Naive B cell (primary cell): Measurements from ENCODE around the gene COL12A1. TPM values are rescaled to one million over a fixed set of nuclear protein-coding genes. Genes with fewer than 3 reads are reported as not detected.

Experiments
- ATAC-seq, 2 donors: fragments of 150-1000 bp; cut with Tn5 transposase; 2 replicates each; pipeline ENCODE4 v1.10.0; 2021; ENCODE audit warnings: low read depth in 2 of 2, mild to moderate bottlenecking in 2 of 2, moderate library complexity in 2 of 2
- DNase-seq: peaks from one replicate; pipeline ENCODE4 v3.0.0; 2022
- H3K27ac Mint-ChIP-seq, 6 donors: one replicate each; pipeline ENCODE4 v1.8.0; 2020 to 2022; ENCODE audit warnings: mild to moderate bottlenecking in 6 of 6, mixed read lengths in 6 of 6, moderate library complexity in 5 of 6, inconsistent platforms in 2 of 6
- H3K27me3 Mint-ChIP-seq, 3 donors: one replicate each; pipeline ENCODE4 v1.8.0; 2021 to 2022; ENCODE audit warnings: mixed read lengths in 3 of 3, mild to moderate bottlenecking in 1 of 3
- H3K36me3 Mint-ChIP-seq, 2 donors: one replicate each; pipeline ENCODE4 v1.8.0; 2020 to 2022; ENCODE audit warnings: mixed read lengths in 2 of 2, inconsistent platforms in 1 of 2, mild to moderate bottlenecking in 1 of 2
- H3K4me1 Mint-ChIP-seq, 3 donors: one replicate each; pipeline ENCODE4 v1.8.0; 2020 to 2022; ENCODE audit warnings: mixed read lengths in 3 of 3, inconsistent platforms in 1 of 3, mild to moderate bottlenecking in 1 of 3, moderate library complexity in 1 of 3
- H3K4me3 Mint-ChIP-seq, 8 donors: one replicate each; pipeline ENCODE4 v1.8.0; 2020 to 2022; ENCODE audit warnings: mild to moderate bottlenecking in 8 of 8, mixed read lengths in 8 of 8, moderate library complexity in 8 of 8, inconsistent platforms in 2 of 8
- H3K9me3 Mint-ChIP-seq, 7 donors: one replicate each; pipeline ENCODE4 v1.8.0; 2020 to 2022; ENCODE audit warnings: mixed read lengths in 7 of 7, mild to moderate bottlenecking in 5 of 7, inconsistent platforms in 2 of 7, moderate library complexity in 1 of 7
- polyA plus RNA-seq, 6 donors: library from polyadenylated mRNA; unstranded; fragments of 300-500 nt; fragmentation: Illumina TruSeq; gene quantifications; one replicate each; pipeline ENCODE4 v1.2.3, GENCODE V29; 2021; ENCODE audit warnings: low read depth in 6 of 6

The COL12A1 gene
- polyA plus RNA-seq, 6 donors from 2014 or later = not detected

GRCh38 chr6:75142721-75143120, 63.1 kb downstream of the COL12A1 start:
- H3K27me3 Mint-ChIP-seq = peaks cover 0 to 3% (median 0%) of the 10 kb centered on the region in 3 donors
- H3K4me1 Mint-ChIP-seq = no peaks in the 10 kb centered on the region
- DNase-seq (no peak), ATAC-seq (no peak)
- H3K9me3 Mint-ChIP-seq = no peaks in the 10 kb centered on the region
- no peak overlapping the region for H3K4me3 Mint-ChIP-seq
- no peaks in the 10 kb centered on the region for H3K36me3 Mint-ChIP-seq
- no peak overlapping the region for H3K27ac Mint-ChIP-seq

GRCh38 chr6:75135876-75136275, 70.0 kb downstream of the COL12A1 start:
- H3K36me3 Mint-ChIP-seq = no peaks in the 10 kb centered on the region
- DNase-seq (no peak), ATAC-seq (no peak)
- no peak overlapping the region for H3K4me3 Mint-ChIP-seq
- peaks cover 0 to 5% (median 0%) of the 10 kb centered on the region in 3 donors for H3K27me3 Mint-ChIP-seq
- H3K4me1 Mint-ChIP-seq = no peaks in the 10 kb centered on the region
- H3K9me3 Mint-ChIP-seq = peaks cover 0 to 2% (median 0%) of the 10 kb centered on the region in 7 donors
- no peak overlapping the region for H3K27ac Mint-ChIP-seq

GRCh38 chr6:75135450-75135849, 70.4 kb downstream of the COL12A1 start:
- Mint-ChIP-seq H3K27ac (no peak overlapping the region), H3K4me3 (no peak overlapping the region)

GRCh38 chr6:75130784-75131183, 75.1 kb downstream of the COL12A1 start:
- ATAC-seq = no peak
- Mint-ChIP-seq H3K9me3 (peaks cover 0 to 6% (median 0%) of the 10 kb centered on the region in 7 donors), H3K4me1 (no peaks in the 10 kb centered on the region)

More at GRCh38 chr6:75135450-75135849, 70.4 kb downstream of the COL12A1 start:
- Mint-ChIP-seq H3K4me1 (no peaks in the 10 kb centered on the region), H3K27me3 (peaks cover 0 to 5% (median 0%) of the 10 kb centered on the region in 3 donors), H3K36me3 (no peaks in the 10 kb centered on the region), H3K9me3 (peaks cover 0 to 2% (median 0%) of the 10 kb centered on the region in 7 donors)
- DNase-seq (no peak), ATAC-seq (no peak)

GRCh38 chr6:75128878-75129570, 76.8 kb downstream of the COL12A1 start:
- peaks cover 0 to 4% (median 0%) of the 10 kb centered on the region in 7 donors for H3K9me3 Mint-ChIP-seq
- peaks cover 0 to 4% (median 0%) of the 10 kb centered on the region in 3 donors for H3K27me3 Mint-ChIP-seq
- no peaks in the 10 kb centered on the region for H3K36me3 Mint-ChIP-seq
- ATAC-seq (no peak), DNase-seq (no peak)
- no peaks in the 10 kb centered on the region for H3K4me1 Mint-ChIP-seq
- H3K4me3 Mint-ChIP-seq = no peak overlapping the region
- H3K27ac Mint-ChIP-seq = no peak overlapping the region

More at GRCh38 chr6:75130784-75131183, 75.1 kb downstream of the COL12A1 start:
- Mint-ChIP-seq H3K4me3 (no peak overlapping the region), H3K36me3 (no peaks in the 10 kb centered on the region), H3K27ac (no peak overlapping the region), H3K27me3 (peaks cover 0 to 4% (median 0%) of the 10 kb centered on the region in 3 donors)
- DNase-seq = no peak

GRCh38 chr6:75126518-75126917, 79.3 kb downstream of the COL12A1 start:
- Mint-ChIP-seq H3K4me3 (no peak overlapping the region), H3K36me3 (no peaks in the 10 kb centered on the region), H3K27me3 (peaks cover 0 to 4% (median 0%) of the 10 kb centered on the region in 3 donors), H3K4me1 (no peaks in the 10 kb centered on the region), H3K27ac (no peak overlapping the region), H3K9me3 (peaks cover 0 to 4% (median 0%) of the 10 kb centered on the region in 7 donors)
- ATAC-seq (no peak), DNase-seq (no peak)

- Mint-ChIP-seq H3K36me3 (no peaks in the 10 kb centered on the region), H3K9me3 (peaks cover 0 to 4% (median 0%) of the 10 kb centered on the region in 7 donors), H3K27ac (no peak overlapping the region), H3K4me3 (no peak overlapping the region), H3K4me1 (no peaks in the 10 kb centered on the region), H3K27me3 (peaks cover 0 to 4% (median 0%) of the 10 kb centered on the region in 3 donors)
- DNase-seq (no peak), ATAC-seq (no peak)
Observed at GRCh38 chr6:75124983-75125382, 80.9 kb downstream of the COL12A1 start.

- Mint-ChIP-seq H3K27ac (no peak overlapping the region), H3K27me3 (peaks cover 0 to 4% (median 0%) of the 10 kb centered on the region in 3 donors), H3K9me3 (peaks cover 0 to 5% (median 0%) of the 10 kb centered on the region in 7 donors), H3K4me1 (no peaks in the 10 kb centered on the region), H3K4me3 (no peak overlapping the region), H3K36me3 (no peaks in the 10 kb centered on the region)
- DNase-seq (no peak), ATAC-seq (no peak)
Observed at GRCh38 chr6:75124085-75124484, 81.8 kb downstream of the COL12A1 start.

- no peak overlapping the region for H3K4me3 Mint-ChIP-seq
Observed at GRCh38 chr6:75118925-75119515, 86.8 kb downstream of the COL12A1 start.

GRCh38 chr6:75117701-75118100, 88.2 kb downstream of the COL12A1 start:
- no peak for ATAC-seq
- peaks cover 0 to 3% (median 0%) of the 10 kb centered on the region in 3 donors for H3K27me3 Mint-ChIP-seq
- no peak for DNase-seq
- no peak overlapping the region for H3K4me3 Mint-ChIP-seq
- H3K4me1 Mint-ChIP-seq = no peaks in the 10 kb centered on the region
- H3K9me3 Mint-ChIP-seq = peaks cover 0 to 4% (median 0%) of the 10 kb centered on the region in 7 donors
- no peak overlapping the region for H3K27ac Mint-ChIP-seq
- H3K36me3 Mint-ChIP-seq = no peaks in the 10 kb centered on the region

More at GRCh38 chr6:75118925-75119515, 86.8 kb downstream of the COL12A1 start:
- Mint-ChIP-seq H3K27me3 (peaks cover 0 to 3% (median 0%) of the 10 kb centered on the region in 3 donors), H3K27ac (no peak overlapping the region), H3K4me1 (no peaks in the 10 kb centered on the region), H3K36me3 (no peaks in the 10 kb centered on the region), H3K9me3 (peaks cover 0 to 4% (median 0%) of the 10 kb centered on the region in 7 donors)
- no peak for DNase-seq
- ATAC-seq = no peak

GRCh38 chr6:75116946-75117345, 88.9 kb downstream of the COL12A1 start:
- H3K27ac Mint-ChIP-seq = no peak overlapping the region
- H3K9me3 Mint-ChIP-seq = peaks cover 0 to 4% (median 0%) of the 10 kb centered on the region in 7 donors
- H3K4me1 Mint-ChIP-seq = no peaks in the 10 kb centered on the region
- no peak overlapping the region for H3K4me3 Mint-ChIP-seq
- ATAC-seq (no peak), DNase-seq (no peak)
- peaks cover 0 to 3% (median 0%) of the 10 kb centered on the region in 3 donors for H3K27me3 Mint-ChIP-seq
- no peaks in the 10 kb centered on the region for H3K36me3 Mint-ChIP-seq

- Mint-ChIP-seq H3K9me3 (peaks cover 0 to 4% (median 0%) of the 10 kb centered on the region in 7 donors), H3K27me3 (peaks cover 0 to 3% (median 0%) of the 10 kb centered on the region in 3 donors), H3K27ac (no peak overlapping the region), H3K4me3 (no peak overlapping the region), H3K36me3 (no peaks in the 10 kb centered on the region), H3K4me1 (no peaks in the 10 kb centered on the region)
- ATAC-seq (no peak), DNase-seq (no peak)
Observed at GRCh38 chr6:75115481-75115880, 90.4 kb downstream of the COL12A1 start.

- DNase-seq (no peak), ATAC-seq (no peak)
- H3K36me3 Mint-ChIP-seq = no peaks in the 10 kb centered on the region
- no peaks in the 10 kb centered on the region for H3K4me1 Mint-ChIP-seq
- H3K4me3 Mint-ChIP-seq = no peak overlapping the region
- H3K9me3 Mint-ChIP-seq = peaks cover 0 to 4% (median 0%) of the 10 kb centered on the region in 7 donors
- peaks cover 0 to 3% (median 0%) of the 10 kb centered on the region in 3 donors for H3K27me3 Mint-ChIP-seq
- H3K27ac Mint-ChIP-seq = no peak overlapping the region
Observed at GRCh38 chr6:75114806-75115205, 91.0 kb downstream of the COL12A1 start.

- Mint-ChIP-seq H3K27ac (no peak overlapping the region), H3K27me3 (peaks cover 0 to 3% (median 0%) of the 10 kb centered on the region in 3 donors), H3K4me3 (no peak overlapping the region), H3K36me3 (no peaks in the 10 kb centered on the region), H3K4me1 (no peaks in the 10 kb centered on the region), H3K9me3 (peaks cover 0 to 4% (median 0%) of the 10 kb centered on the region in 7 donors)
- DNase-seq = no peak
- ATAC-seq = no peak
Observed at GRCh38 chr6:75114195-75114594, 91.7 kb downstream of the COL12A1 start.
